ENCODE data around the gene NLRP2B. TPM values are rescaled to one million over a fixed set of nuclear protein-coding genes. Genes with fewer than 3 reads are reported as not detected.

NLRP2B gene
- not detected for total RNA-seq

GRCh38 chrX:57680160-57680559 lies at the start of gene NLRP2B:
Gene NLRP2B, minus strand, starts transcription at chrX:57680260.

Other genes with a start within 250 kb of the NLRP2B start
- 1 to 10 TPM; 7.2 to 7.7 TPM for gene ZXDB, start 88.2 kb downstream of the NLRP2B start, total RNA-seq
- gene ZXDA, start 230.2 kb upstream of the NLRP2B start, total RNA-seq = 1 to 10 TPM; 3.8 to 4.3 TPM

Data from melanocyte of skin (primary cell).